ENCODE data around the gene SORCS1. TPM values are rescaled to one million over a fixed set of nuclear protein-coding genes. Genes with fewer than 3 reads are reported as not detected.

Gene SORCS1
- polyA plus RNA-seq, 1 experiment: 0.02 TPM

DNA sequence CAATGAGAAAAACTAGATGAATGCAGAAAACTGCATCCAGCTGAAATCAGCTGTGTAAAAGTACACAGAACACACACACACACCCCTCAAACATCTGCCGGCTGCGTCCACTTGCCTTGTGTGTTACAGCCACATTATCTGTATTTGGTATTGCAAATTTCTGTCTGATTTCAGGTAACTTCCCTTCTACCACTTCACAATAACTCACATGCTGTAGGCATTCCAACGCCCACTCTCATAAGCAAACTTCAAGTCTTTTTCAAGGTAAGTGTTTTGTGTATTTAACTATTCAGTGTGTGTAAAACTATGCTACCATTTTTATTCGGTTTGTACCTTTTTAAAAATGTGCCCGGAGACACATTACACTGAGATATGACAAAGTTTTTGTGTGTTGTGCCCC, 594.2 kb downstream of the SORCS1 start:
- ChIA-PET CTCF (no interaction called here), POLR2A (no interaction called here)
- DNase-seq (ENCODE audit: low read depth, low spot score): no peak
- no peaks in the 10 kb centered on the region; the same call in 1 of the 2 replicates for H3K9me3 ChIP-seq (ENCODE audit: control insufficient read depth, insufficient read depth, low read length)
- TF ChIP-seq, protein P1, sequence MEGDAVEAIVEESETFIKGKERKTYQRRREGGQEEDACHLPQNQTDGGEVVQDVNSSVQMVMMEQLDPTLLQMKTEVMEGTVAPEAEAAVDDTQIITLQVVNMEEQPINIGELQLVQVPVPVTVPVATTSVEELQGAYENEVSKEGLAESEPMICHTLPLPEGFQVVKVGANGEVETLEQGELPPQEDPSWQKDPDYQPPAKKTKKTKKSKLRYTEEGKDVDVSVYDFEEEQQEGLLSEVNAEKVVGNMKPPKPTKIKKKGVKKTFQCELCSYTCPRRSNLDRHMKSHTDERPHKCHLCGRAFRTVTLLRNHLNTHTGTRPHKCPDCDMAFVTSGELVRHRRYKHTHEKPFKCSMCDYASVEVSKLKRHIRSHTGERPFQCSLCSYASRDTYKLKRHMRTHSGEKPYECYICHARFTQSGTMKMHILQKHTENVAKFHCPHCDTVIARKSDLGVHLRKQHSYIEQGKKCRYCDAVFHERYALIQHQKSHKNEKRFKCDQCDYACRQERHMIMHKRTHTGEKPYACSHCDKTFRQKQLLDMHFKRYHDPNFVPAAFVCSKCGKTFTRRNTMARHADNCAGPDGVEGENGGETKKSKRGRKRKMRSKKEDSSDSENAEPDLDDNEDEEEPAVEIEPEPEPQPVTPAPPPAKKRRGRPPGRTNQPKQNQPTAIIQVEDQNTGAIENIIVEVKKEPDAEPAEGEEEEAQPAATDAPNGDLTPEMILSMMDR (IDR thresholded peaks at IDR 0.05; ENCODE audit: low read depth, low read length): no peak
- no peak overlapping the region for H3K27ac ChIP-seq (ENCODE audit: low read depth, low read length)
- no peaks in the 10 kb centered on the region for H3K27me3 ChIP-seq (ENCODE audit: control insufficient read depth, insufficient read depth, low read length)
- H3K4me3 ChIP-seq (ENCODE audit: low read depth, low read length): no peak overlapping the region

DNA sequence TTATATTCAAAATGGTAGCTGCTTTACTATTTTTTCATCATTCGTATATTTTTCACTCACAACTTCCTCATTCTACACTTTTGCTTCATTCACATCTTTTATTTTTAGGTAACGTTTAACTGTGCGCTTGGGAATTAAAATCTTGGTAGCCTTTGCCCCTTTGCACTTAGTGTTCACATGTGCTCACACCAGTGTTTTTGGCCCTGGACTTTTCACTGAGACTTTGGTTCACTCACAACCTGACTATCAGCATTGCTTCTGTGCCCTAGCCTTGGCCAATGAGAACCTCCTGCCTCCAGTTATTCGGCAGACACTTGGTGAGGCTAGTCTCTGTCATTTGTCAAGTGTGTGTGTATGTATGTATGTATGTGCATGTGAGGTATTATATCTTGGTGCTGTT, 596.9 kb downstream of the SORCS1 start:
- no peak overlapping the region for H3K27ac ChIP-seq (ENCODE audit: low read depth, low read length)
- TF ChIP-seq, protein P1 (IDR thresholded peaks at IDR 0.05; ENCODE audit: low read depth, low read length): no peak
- ChIA-PET POLR2A (no interaction called here), CTCF (no interaction called here)
- H3K9me3 ChIP-seq (ENCODE audit: control insufficient read depth, insufficient read depth, low read length): no peaks in the 10 kb centered on the region; the same call in 1 of the 2 replicates
- H3K27me3 ChIP-seq (ENCODE audit: control insufficient read depth, insufficient read depth, low read length): no peaks in the 10 kb centered on the region
- no peak for DNase-seq (ENCODE audit: low read depth, low spot score)
- H3K4me3 ChIP-seq (ENCODE audit: low read depth, low read length): no peak overlapping the region

DNA sequence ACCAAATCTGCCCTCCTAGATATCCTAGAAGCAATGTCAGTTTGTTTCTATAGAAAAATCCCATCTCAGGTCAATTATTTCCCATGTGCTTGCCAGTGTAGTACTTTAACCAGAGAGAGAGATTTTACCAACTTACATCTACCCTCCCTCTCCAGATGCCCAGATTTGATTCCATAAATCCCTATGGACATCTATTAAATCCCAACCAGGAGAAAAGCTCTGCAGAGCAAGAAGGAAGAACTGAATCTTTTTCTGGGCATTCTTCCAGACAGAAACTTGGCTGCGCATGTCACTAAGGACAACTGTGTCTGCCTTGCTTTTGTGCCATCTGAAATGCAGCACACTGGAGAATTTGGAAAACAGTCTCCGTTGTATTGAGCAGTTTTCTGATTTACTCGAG, 597.6 kb downstream of the SORCS1 start:
- TF ChIP-seq, protein P1 (IDR thresholded peaks at IDR 0.05; ENCODE audit: low read depth, low read length): no peak
- Histone ChIP-seq H3K4me3 (ENCODE audit: low read depth, low read length) (no peak overlapping the region), H3K27me3 (ENCODE audit: control insufficient read depth, insufficient read depth, low read length) (no peaks in the 10 kb centered on the region), H3K9me3 (ENCODE audit: control insufficient read depth, insufficient read depth, low read length) (no peaks in the 10 kb centered on the region; the same call in 1 of the 2 replicates), H3K27ac (ENCODE audit: low read depth, low read length) (no peak overlapping the region)
- DNase-seq (ENCODE audit: low read depth, low spot score): no peak
- ChIA-PET CTCF (no interaction called here), POLR2A (no interaction called here)

DNA sequence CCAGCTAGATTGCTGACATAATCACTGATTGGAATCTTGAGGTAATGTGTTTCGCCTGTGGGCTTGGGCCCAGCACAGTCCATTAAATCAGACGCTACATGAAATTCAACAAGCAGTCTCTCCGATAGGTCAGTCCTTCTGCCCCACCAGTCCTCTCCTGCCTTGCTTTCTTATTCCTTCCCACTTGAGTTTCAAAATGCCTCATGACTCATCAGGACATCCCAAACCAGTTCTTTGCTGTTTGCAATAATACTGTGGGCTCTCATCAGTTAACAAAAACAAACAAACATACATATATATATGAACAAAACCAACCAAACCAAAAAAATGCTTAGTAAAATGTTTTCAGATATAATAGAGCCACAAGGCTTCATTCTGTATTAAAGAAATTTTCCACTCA, 599.0 kb downstream of the SORCS1 start:
- TF ChIP-seq, protein P1 (IDR thresholded peaks at IDR 0.05; ENCODE audit: low read depth, low read length): no peak
- Histone ChIP-seq H3K9me3 (ENCODE audit: control insufficient read depth, insufficient read depth, low read length) (no peaks in the 10 kb centered on the region; the same call in 1 of the 2 replicates), H3K4me3 (ENCODE audit: low read depth, low read length) (no peak overlapping the region), H3K27me3 (ENCODE audit: control insufficient read depth, insufficient read depth, low read length) (no peaks in the 10 kb centered on the region), H3K27ac (ENCODE audit: low read depth, low read length) (no peak overlapping the region)
- DNase-seq (ENCODE audit: low read depth, low spot score): no peak
- ChIA-PET CTCF (no interaction called here), POLR2A (no interaction called here)

DNA sequence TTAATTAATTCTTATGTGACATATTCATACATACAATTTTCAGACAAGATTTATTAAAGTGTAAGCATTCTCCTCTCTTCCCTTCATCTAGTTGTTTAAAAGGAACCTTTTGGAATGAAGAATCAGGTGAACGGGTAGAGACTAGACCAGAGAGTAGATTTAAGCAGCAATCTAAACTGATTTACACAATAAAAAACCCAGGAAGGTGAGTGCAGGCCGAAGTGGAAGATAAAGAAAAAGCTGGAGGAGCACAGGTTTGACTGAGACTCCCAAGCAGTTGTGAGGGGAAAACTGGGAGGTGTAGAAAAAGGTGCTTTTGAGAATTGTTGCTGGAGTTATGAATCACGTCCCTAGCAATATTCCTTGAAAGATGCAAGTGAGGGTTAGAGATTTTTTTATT, 601.1 kb downstream of the SORCS1 start:
- Histone ChIP-seq H3K27ac (ENCODE audit: low read depth, low read length) (no peak overlapping the region), H3K9me3 (ENCODE audit: control insufficient read depth, insufficient read depth, low read length) (peaks cover 4% of the 10 kb centered on the region), H3K4me3 (ENCODE audit: low read depth, low read length) (no peak overlapping the region), H3K27me3 (ENCODE audit: control insufficient read depth, insufficient read depth, low read length) (no peaks in the 10 kb centered on the region)
- TF ChIP-seq, protein P1 (IDR thresholded peaks at IDR 0.05; ENCODE audit: low read depth, low read length): no peak
- ChIA-PET CTCF (no interaction called here), POLR2A (no interaction called here)
- DNase-seq (ENCODE audit: low read depth, low spot score): no peak

Measured in AG04450 (cell line).